Pulmonary artery endothelial cell (primary cell): ENCODE data around the gene PCDHGB1. TPM values are rescaled to one million over a fixed set of nuclear protein-coding genes. Genes with fewer than 3 reads are reported as not detected.
A peak's percentile ranks its signal among the peaks of the same experiment; 100 is the strongest.
"Not testable (repeated sequence)": the region's sequence is repeated elsewhere in the genome, so short reads cannot be mapped to it uniquely, and the experiment has no call there.

Experiments used
- DNase-seq: peaks from one replicate; pipeline ENCODE4 v3.0.0-alpha.2; 2011; ENCODE audit warnings: low read depth, low spot score
- total RNA-seq: library from RNA; depleted of rRNA; stranded (reverse); fragments of >200 nt; gene quantifications from 2 replicates; pipeline ENCODE4 v1.2.3, GENCODE V29; 2014

The PCDHGB1 gene
- total RNA-seq = 0.59 and 0.63 TPM in 2 replicates

- no peak for DNase-seq
Measured at GRCh38 chr5:141349917-141350619, at the start of gene PCDHGB1. Gene PCDHGB1 (plus strand): TSS chr5:141350099. CDS start chr5:141350261, 162 bp downstream.

GRCh38 chr5:141303756-141304155 is 46.1 kb upstream of the PCDHGB1 start, which contains the start of gene SLC25A2:
Gene SLC25A2 (minus strand): TSS chr5:141304049. CDS start chr5:141303865, 184 bp downstream.
- DNase-seq = no peak

- DNase-seq = no peak
Measured at GRCh38 chr5:141306630-141307029, 43.3 kb upstream of the PCDHGB1 start.

GRCh38 chr5:141313711-141314110 is 36.2 kb upstream of the PCDHGB1 start:
- no peak for DNase-seq

DNA sequence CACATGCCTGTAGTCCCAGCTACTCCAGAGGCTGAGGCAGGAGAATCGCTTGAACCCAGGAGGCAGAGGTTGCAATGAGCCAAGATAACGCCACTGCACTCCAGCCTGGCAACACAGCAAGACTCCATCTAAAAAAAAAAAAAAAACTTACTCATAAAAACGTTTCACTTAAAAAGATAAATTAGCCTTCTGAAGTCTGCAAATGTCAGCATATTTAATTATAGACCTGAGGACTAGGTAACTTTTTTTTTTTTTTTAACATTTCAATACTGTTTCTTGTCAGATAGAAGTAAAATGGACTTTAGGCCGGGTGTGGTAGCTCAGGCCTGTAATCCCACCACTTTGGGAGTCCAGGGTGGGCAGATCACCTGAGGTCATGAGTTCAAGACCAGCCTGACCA is 32.9 kb upstream of the PCDHGB1 start:
- DNase-seq = not testable (repeated sequence)

- DNase-seq = no peak
Measured at GRCh38 chr5:141319202-141319601, 30.7 kb upstream of the PCDHGB1 start.

- DNase-seq = no peak
Measured at GRCh38 chr5:141319699-141320098, 30.2 kb upstream of the PCDHGB1 start.

DNA sequence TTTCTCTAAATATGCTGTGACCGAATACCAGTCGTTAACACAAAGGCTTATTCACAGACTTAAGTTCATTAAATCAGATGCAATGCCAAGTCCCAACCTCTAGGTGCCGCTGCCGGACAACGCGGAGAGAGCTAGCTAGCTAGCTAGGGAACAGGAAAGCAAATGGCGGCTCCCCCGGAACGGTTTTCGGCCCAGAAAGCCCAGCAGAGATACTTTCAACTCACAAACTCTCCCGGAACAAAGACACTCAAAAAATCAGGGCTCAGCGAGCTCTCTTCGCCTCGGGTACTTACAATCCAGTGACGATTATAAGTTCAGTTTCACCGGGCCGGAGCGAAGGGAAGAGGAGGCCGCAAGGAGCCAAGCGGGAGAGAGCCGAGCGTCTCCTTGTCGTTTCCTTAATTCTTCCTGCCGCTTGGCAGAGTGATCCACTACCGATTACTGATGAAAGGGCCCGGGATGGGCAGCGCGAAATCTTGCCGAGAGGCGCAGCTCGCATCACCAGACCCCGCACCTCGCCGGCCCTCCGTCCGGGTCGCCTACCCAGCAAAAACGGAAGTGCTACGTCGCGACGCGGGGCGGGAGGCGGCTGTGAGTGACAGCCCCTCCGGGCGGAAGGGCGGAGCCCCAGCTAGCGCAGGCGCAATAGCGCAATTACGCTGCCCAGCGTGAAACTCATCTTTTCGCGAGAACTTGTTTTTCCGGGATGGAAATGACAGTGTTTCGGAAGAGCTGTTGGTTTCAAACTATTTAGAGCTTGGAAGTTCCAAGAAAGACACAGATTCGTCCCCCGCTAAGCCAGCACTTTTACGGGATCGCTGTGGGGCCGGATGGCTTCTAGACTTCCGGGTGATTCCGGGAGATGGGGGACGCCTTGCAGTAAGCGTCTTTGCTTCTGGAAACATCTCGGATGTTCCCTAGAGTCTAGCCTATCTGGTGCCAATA is 29.4 kb upstream of the PCDHGB1 start, which contains the start of gene TAF7:
TSS of gene TAF7 (minus strand) at position 560 of the 945 bp plus-strand sequence. CDS start 740 bp downstream, outside the sequence.
- peak; percentile 82 for DNase-seq

DNA sequence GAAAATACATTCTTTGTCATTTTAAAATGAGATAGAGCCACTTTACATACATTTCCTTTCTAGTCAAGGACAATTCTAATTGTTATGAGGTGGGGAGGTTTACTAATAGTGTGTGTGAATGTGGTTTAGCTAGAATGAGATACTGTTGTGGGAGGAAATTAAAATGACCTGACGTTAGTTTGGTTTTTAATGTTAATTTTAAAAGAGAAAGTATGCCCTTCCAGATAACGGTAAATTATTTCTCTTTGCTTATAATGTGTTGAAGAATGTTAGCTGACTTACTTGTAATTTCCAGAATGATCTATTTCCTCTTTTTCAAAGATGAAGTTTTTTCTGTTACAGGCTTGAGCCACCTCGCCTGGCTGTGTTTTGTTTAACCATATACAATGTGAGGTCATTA is 27.6 kb upstream of the PCDHGB1 start:
- no peak for DNase-seq

DNA sequence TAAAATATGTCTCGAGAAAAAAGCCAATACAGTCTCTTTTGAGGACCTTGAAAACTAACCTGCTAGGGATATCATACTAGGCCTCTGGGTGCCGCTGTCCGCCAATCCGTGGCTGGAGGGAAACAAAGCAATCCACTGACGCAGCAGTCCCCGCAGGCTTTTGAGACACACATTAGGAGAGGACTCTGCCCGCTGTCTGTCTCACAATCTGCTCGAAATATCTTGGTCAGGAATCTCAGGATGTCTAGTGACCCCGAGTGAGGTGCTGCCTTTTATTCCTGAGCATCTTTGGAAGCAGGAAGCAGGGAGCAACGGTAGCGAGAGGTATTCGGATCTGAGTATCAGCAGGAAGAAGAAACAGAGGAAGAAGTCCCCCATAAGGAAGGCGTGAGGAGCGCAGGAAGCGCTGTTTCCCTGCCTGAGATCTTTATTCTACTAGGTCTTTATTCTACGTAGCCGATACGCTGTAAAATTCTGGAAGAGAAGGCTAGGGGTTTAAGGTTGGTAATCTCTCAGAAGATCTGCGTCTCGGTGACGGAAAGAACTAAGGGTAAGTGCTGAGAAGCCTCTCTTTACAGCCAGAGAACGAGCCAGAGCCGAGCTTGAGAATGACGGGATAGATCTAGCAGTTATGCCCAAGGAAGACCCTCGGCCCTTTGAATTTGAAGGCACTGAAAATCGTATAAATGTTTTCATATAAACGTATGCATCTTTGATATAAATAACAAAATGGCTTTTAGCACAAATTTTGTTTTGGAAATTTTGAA is 23.6 kb upstream of the PCDHGB1 start:
- DNase-seq = no peak

- DNase-seq = no peak
Measured at GRCh38 chr5:141328231-141328630, 21.7 kb upstream of the PCDHGB1 start.

- DNase-seq = no peak
Measured at GRCh38 chr5:141330299-141331080, 19.4 kb upstream of the PCDHGB1 start, which contains the start of gene PCDHGA1. Gene PCDHGA1 (plus strand): TSS chr5:141330514.

GRCh38 chr5:141332571-141332970 is 17.3 kb upstream of the PCDHGB1 start:
- not testable (repeated sequence) for DNase-seq

DNA sequence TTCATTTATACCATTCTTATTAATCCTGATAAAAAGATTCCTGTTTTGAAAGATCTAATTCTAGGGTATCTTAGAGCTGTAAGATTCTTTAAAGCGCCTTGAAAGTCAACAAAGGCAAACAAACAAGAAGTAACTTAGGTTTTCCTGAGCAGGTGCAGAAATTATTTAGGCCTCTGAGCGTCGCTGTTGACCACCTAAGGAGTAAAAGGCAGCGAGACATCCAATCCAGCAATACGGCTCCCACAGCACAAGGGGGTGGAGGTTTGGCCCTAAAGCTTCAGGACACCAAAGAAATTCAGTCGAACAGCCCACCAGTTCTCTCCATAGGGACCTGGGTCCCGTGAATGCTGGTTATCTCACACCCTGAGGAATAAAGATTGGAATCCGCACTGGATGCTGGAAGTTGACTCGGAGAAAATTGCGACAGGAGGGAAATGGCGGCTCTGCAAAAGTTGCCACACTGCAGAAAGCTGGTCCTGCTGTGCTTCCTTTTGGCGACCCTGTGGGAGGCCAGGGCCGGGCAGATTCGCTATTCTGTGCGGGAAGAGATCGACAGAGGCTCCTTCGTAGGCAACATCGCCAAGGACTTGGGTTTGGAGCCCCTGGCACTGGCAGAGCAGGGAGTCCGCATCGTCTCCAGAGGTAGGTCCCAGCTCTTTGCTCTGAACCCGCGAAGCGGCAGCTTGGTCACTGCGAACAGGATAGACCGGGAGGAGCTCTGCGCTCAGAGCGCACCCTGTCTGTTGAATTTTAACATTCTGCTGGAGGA is 11.2 kb upstream of the PCDHGB1 start, which contains the start of gene PCDHGA2:
TSS of gene PCDHGA2 (plus strand) at position 223 of the 769 bp plus-strand sequence.
- no peak for DNase-seq

- not testable (repeated sequence) for DNase-seq
Measured at GRCh38 chr5:141340781-141341354, 9.0 kb upstream of the PCDHGB1 start.

DNA sequence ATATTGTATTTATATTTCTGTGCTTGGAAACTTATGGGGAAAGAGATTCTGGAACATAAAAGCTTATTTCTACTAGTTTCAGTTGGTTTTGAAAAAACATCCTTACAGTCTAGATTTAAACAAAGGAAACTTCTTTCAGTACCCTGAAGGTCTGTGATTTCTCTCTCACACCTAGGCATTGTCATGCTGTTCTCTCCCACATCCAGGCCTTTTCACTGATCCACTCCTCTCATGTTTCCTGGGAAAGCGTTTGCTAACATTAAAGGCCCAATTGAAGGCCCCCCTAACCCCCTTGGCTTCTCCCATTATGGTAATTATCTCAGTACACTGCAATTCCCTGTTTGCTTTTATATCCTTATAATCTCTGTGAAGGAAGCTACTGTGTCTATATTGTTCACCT is 7.1 kb upstream of the PCDHGB1 start:
- DNase-seq = no peak

DNA sequence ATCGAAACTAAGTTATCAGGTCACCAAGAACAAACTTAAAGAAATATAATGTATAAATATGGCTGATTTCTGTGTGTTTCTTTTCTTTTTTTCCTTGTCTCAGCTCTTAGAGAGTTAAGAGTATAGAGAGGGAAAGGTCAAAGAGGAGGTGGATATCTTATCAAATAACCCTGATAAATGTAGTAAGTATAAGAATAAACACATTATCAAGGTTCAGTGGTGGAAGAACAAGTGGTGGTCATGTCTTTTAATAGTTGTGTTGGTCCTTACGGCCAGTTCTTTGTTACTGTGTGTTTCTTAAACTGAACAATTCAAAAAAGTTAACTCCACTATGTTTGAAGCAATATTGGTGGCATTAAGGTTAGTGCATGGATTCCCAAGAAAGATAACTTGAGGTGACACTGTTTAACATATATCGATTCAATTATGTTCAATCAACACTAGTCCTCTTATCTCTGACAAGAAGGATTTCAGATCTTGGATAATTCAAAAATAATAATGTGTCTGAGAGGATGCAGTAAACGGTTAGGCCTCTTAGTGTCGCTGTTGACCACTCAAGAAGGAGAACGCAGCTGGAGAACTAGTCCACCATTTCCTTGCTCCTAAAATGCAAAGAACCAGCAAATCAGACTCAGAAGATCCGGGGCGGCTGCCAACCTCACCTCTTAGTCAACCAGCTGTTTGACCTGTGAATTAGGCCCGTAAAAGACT is 6.5 kb upstream of the PCDHGB1 start, which contains the start of gene PCDHGA3:
TSS of gene PCDHGA3 (plus strand) at position 588 of the 711 bp plus-strand sequence. CDS start 205 bp downstream, outside the sequence.
- DNase-seq = no peak

- no peak for DNase-seq
Measured at GRCh38 chr5:141343953-141344463, 5.9 kb upstream of the PCDHGB1 start.
